Osteoblast (primary cell): ENCODE measurements around the gene COQ3. TPM values are rescaled to one million over a fixed set of nuclear protein-coding genes. Genes with fewer than 3 reads are reported as not detected.

Source experiments
- DNase-seq: peaks from one replicate; pipeline ENCODE4 v3.0.0; 2011; ENCODE audit warnings: low spot score, mixed read lengths; ENCODE audit not compliant: insufficient read length; ENCODE audit errors: missing footprints
- H2AFZ ChIP-seq: 2 replicates; pipeline ENCODE4 v1.6.0; 2011; ENCODE audit warnings: mild to moderate bottlenecking, low read length
- H3K27ac ChIP-seq: 2 replicates; pipeline ENCODE4 v1.5.1; 2011; ENCODE audit warnings: mild to moderate bottlenecking, low read depth, low read length, moderate library complexity
- H3K27me3 ChIP-seq: 2 replicates; pipeline ENCODE4 v1.6.0; 2012; ENCODE audit warnings: mild to moderate bottlenecking, control low read depth, inconsistent platforms, low read length, moderate library complexity; ENCODE audit not compliant: insufficient read depth
- H3K36me3 ChIP-seq: 2 replicates; pipeline ENCODE4 v1.5.1; 2011; ENCODE audit warnings: mild to moderate bottlenecking, low read length, control low read depth, moderate library complexity; ENCODE audit not compliant: insufficient read depth
- H3K4me1 ChIP-seq: 2 replicates; pipeline ENCODE4 v1.5.1; 2011; ENCODE audit warnings: mild to moderate bottlenecking, low read length, control low read depth, moderate library complexity; ENCODE audit not compliant: insufficient read depth
- H3K4me2 ChIP-seq: 2 replicates; pipeline ENCODE4 v1.6.0; 2011; ENCODE audit warnings: mild to moderate bottlenecking, low read length; ENCODE audit not compliant: insufficient read depth
- H3K4me3 ChIP-seq: fragments of 200-600 bp; sonication (generic); 3 replicates; pipeline ENCODE4 v1.5.1; 2012; ENCODE audit warnings: mild to moderate bottlenecking, low read length, inconsistent platforms; ENCODE audit not compliant: insufficient read depth
- H3K79me2 ChIP-seq: 2 replicates; pipeline ENCODE4 v1.6.0; 2012; ENCODE audit warnings: mild to moderate bottlenecking, low read length, control low read depth, inconsistent platforms; ENCODE audit not compliant: insufficient read depth
- H3K9me3 ChIP-seq: 2 replicates; pipeline ENCODE4 v1.5.1; 2011; ENCODE audit warnings: low read depth, low read length, control low read depth
- H4K20me1 ChIP-seq: 2 replicates; pipeline ENCODE4 v1.6.0; 2012; ENCODE audit warnings: mild to moderate bottlenecking, low read length, control low read depth; ENCODE audit not compliant: insufficient read depth
- CTCF ChIP-seq: IDR thresholded peaks from 2 replicates; pipeline ENCODE4 v1.5.1; 2011; ENCODE audit warnings: mild to moderate bottlenecking, low read depth, low read length, moderate library complexity; ENCODE audit errors: extremely low read depth
- total RNA-seq: library from RNA; depleted of rRNA; stranded (reverse); fragments of >200 nt; gene quantifications from 2 replicates; pipeline ENCODE4 v1.2.3, GENCODE V29; 2012

COQ3 gene
- total RNA-seq, 1 donor, result 2.5 TPM

GRCh38 chr6:99350573-99350972, 43.4 kb downstream of the COQ3 start:
- no peak for TF ChIP-seq CTCF

GRCh38 chr6:99349171-99350141, 44.5 kb downstream of the COQ3 start, which contains the start of gene FAXC:
TSS of gene FAXC (minus strand) at chr6:99349674. CDS start at chr6:99349372, 302 bp downstream.
- no peaks in the 10 kb centered on the region for H3K79me2 ChIP-seq
- peak within 1 kb of the TSS; percentile 71 for H3K4me3 ChIP-seq
- H3K4me2 ChIP-seq, result peak within 1 kb of the TSS; percentile 54
- no peaks in the 10 kb centered on the region for H3K36me3 ChIP-seq
- no peak within 1 kb of the TSS for H3K27ac ChIP-seq
- no peaks in the 10 kb centered on the region for H4K20me1 ChIP-seq
- peak; percentile 86 for DNase-seq
- TF ChIP-seq CTCF, result no peak
- no peaks in the 10 kb centered on the region for H3K4me1 ChIP-seq
- no peaks in the 10 kb centered on the region for H3K9me3 ChIP-seq
- peak within 1 kb of the TSS; percentile 77 for H2AFZ ChIP-seq
- peaks cover 7% of the 10 kb centered on the region for H3K27me3 ChIP-seq

More at GRCh38 chr6:99350573-99350972, 43.4 kb downstream of the COQ3 start:
- Histone ChIP-seq H3K4me1 (no peaks in the 10 kb centered on the region), H3K36me3 (no peaks in the 10 kb centered on the region), H3K4me3 (no peak overlapping the region), H3K79me2 (no peaks in the 10 kb centered on the region), H4K20me1 (no peaks in the 10 kb centered on the region), H3K27ac (no peak overlapping the region), H3K9me3 (no peaks in the 10 kb centered on the region), H3K27me3 (peaks cover 7% of the 10 kb centered on the region), H3K4me2 (peak overlapping the region; percentile 54), H2AFZ (no peak overlapping the region)
- DNase-seq, result peak; percentile 65

GRCh38 chr6:99348288-99349170, 45.5 kb downstream of the COQ3 start:
- Histone ChIP-seq H3K36me3 (no peaks in the 10 kb centered on the region), H4K20me1 (no peaks in the 10 kb centered on the region), H3K4me1 (no peaks in the 10 kb centered on the region), H3K27ac (no peak overlapping the region), H3K79me2 (no peaks in the 10 kb centered on the region), H3K9me3 (no peaks in the 10 kb centered on the region), H2AFZ (peak overlapping the region; percentile 77), H3K4me2 (peak overlapping the region; percentile 54), H3K27me3 (peaks cover 7% of the 10 kb centered on the region), H3K4me3 (peak overlapping the region; percentile 71)
- DNase-seq, result peak; percentile 49
- TF ChIP-seq CTCF, result no peak
